GM23338 (cell line): ENCODE measurements around the gene MAP3K14. TPM values are rescaled to one million over a fixed set of nuclear protein-coding genes. Genes with fewer than 3 reads are reported as not detected.

Source experiments
- ATAC-seq: fragments of 200-7000 bp; cut with Tn5 transposase; 3 replicates; pipeline ENCODE4 v1.9.1; 2020
- DNase-seq: peaks from one replicate; pipeline ENCODE4 v3.0.0-alpha.2; 2015; ENCODE audit warnings: low spot score
- H2AFZ ChIP-seq: fragments of 200-600 bp; sonication (generic); 2 replicates; pipeline ENCODE4 v1.8.0; 2016; ENCODE audit warnings: antibody characterized with exemption, mild to moderate bottlenecking, moderate library complexity
- H3F3A ChIP-seq: fragments of 200-600 bp; sonication (generic); replicated peaks from 2 replicates; pipeline ENCODE4 v1.8.0; 2017; ENCODE audit warnings: antibody characterized with exemption, mixed run types, low read depth
- H3K27ac ChIP-seq: fragments of 200-600 bp; sonication (generic); 2 replicates; pipeline ENCODE4 v1.6.1; 2016; ENCODE audit warnings: low read depth
- H3K27me3 ChIP-seq: fragments of 200-600 bp; sonication (generic); 2 replicates; pipeline ENCODE4 v1.8.0; 2016; ENCODE audit warnings: mild to moderate bottlenecking, mixed run types, moderate library complexity; ENCODE audit not compliant: insufficient read depth
- H3K36me3 ChIP-seq: fragments of 200-600 bp; sonication (generic); 2 replicates; pipeline ENCODE4 v1.8.0; 2016; ENCODE audit warnings: mild to moderate bottlenecking; ENCODE audit not compliant: insufficient read depth
- H3K4me1 ChIP-seq: fragments of 200-600 bp; sonication (generic); 2 replicates; pipeline ENCODE4 v1.8.0; 2016; ENCODE audit warnings: mild to moderate bottlenecking, moderate library complexity; ENCODE audit not compliant: insufficient read depth
- H3K4me2 ChIP-seq: fragments of 200-600 bp; sonication (generic); 2 replicates; pipeline ENCODE4 v1.7.1; 2017; ENCODE audit warnings: mixed run types
- H3K4me3 ChIP-seq: fragments of 200-600 bp; sonication (generic); 2 replicates; pipeline ENCODE4 v1.6.1; 2016; ENCODE audit warnings: mixed run types
- H3K79me2 ChIP-seq: fragments of 200-600 bp; sonication (generic); replicated peaks from 2 replicates; pipeline ENCODE4 v1.8.0; 2017; ENCODE audit warnings: mild to moderate bottlenecking; ENCODE audit not compliant: insufficient read depth
- H3K9me2 ChIP-seq: fragments of 200-600 bp; sonication (generic); 2 replicates; pipeline ENCODE4 v1.8.0; 2017; ENCODE audit not compliant: insufficient read depth
- H4K20me1 ChIP-seq: fragments of 200-600 bp; sonication (generic); replicated peaks from 2 replicates; pipeline ENCODE4 v1.8.0; 2017; ENCODE audit warnings: mild to moderate bottlenecking; ENCODE audit not compliant: insufficient read depth
- H3K27ac Mint-ChIP-seq: 2 replicates; pipeline ENCODE4 v1.8.0; 2020; ENCODE audit warnings: inconsistent platforms, mild to moderate bottlenecking, moderate library complexity, mixed read lengths
- H3K27me3 Mint-ChIP-seq: 3 replicates; pipeline ENCODE4 v1.8.0; 2022; ENCODE audit warnings: low read depth, mild to moderate bottlenecking, moderate library complexity, mixed read lengths, inconsistent platforms; ENCODE audit not compliant: insufficient read depth, poor library complexity
- H3K36me3 Mint-ChIP-seq: 3 replicates; pipeline ENCODE4 v1.8.0; 2021; ENCODE audit warnings: low read depth, mild to moderate bottlenecking, inconsistent platforms, moderate library complexity, mixed read lengths
- H3K4me1 Mint-ChIP-seq: 3 replicates; pipeline ENCODE4 v1.8.0; 2020; ENCODE audit warnings: mild to moderate bottlenecking, inconsistent platforms, mixed read lengths
- H3K4me3 Mint-ChIP-seq: 3 replicates; pipeline ENCODE4 v1.8.0; 2021; ENCODE audit warnings: moderate library complexity, mild to moderate bottlenecking, inconsistent platforms, mixed read lengths
- H3K9me3 Mint-ChIP-seq: 3 replicates; pipeline ENCODE4 v1.8.0; 2020; ENCODE audit warnings: moderate library complexity, mild to moderate bottlenecking, inconsistent platforms, mixed read lengths
- CREB1 ChIP-seq: fragments of 250-450 bp; sonication (Bioruptor Pico); IDR thresholded peaks from 2 replicates; pipeline ENCODE4 v1.5.0; 2020; ENCODE audit warnings: low read depth, mild to moderate bottlenecking, moderate library complexity
- EZH2phosphoT487 ChIP-seq: fragments of 200-600 bp; sonication (generic); IDR thresholded peaks from one replicate; pipeline ENCODE4 v1.8.1; 2018; ENCODE audit warnings: antibody characterized with exemption; ENCODE audit not compliant: unreplicated experiment
- JUNB ChIP-seq: IDR thresholded peaks from one replicate; pipeline ENCODE4 v1.6.1; 2016; ENCODE audit warnings: antibody characterized with exemption; ENCODE audit not compliant: unreplicated experiment
- NANOG ChIP-seq: IDR thresholded peaks from 2 replicates; pipeline ENCODE4 v1.6.1; 2016; ENCODE audit warnings: antibody characterized with exemption, borderline replicate concordance
- ZNF114 ChIP-seq: fragments of 250-450 bp; sonication (Bioruptor Pico); IDR thresholded peaks from 2 replicates; pipeline ENCODE4 v1.5.0; 2020; ENCODE audit warnings: mild to moderate bottlenecking, moderate library complexity
- ZNF331 ChIP-seq: fragments of 250-450 bp; sonication (Bioruptor Pico); IDR thresholded peaks from 2 replicates; pipeline ENCODE4 v1.5.0; 2020; ENCODE audit warnings: low read depth, mild to moderate bottlenecking, moderate library complexity
- polyA plus RNA-seq: library from polyadenylated mRNA; unstranded; fragments of >200 nt; fragmentation: Nextera tagmentation; extraction: Ambion mirVana; gene quantifications from 2 replicates; pipeline ENCODE4 v1.2.1, GENCODE V29; 2016
- total RNA-seq: library from RNA; depleted of rRNA; stranded (reverse); fragments of >200 nt; shearing (Covaris generic); gene quantifications from 2 replicates; pipeline ENCODE4 v1.2.3, GENCODE V29; 2014
- TF ChIP-seq, protein P1 (sequence below), 2 experiments: fragments of 200-600 bp in 1 of 2; sonication (generic) in 1 of 2; conservative IDR thresholded peaks; 2 replicates each; pipeline versions ENCODE4 v1.5.1 to v1.6.1; 2016 to 2017; ENCODE audit warnings: antibody characterized with exemption in 2 of 2, low read depth in 2 of 2, mild to moderate bottlenecking in 2 of 2, moderate library complexity in 1 of 2
- TF ChIP-seq, protein P2 (sequence below): fragments of 250-450 bp; sonication (Bioruptor Pico); IDR thresholded peaks from 2 replicates; pipeline ENCODE4 v1.5.0; 2020; ENCODE audit warnings: mild to moderate bottlenecking, moderate library complexity

The MAP3K14 gene
- total and polyA plus RNA-seq, 2 experiments from 2014 or later = 1.3 to 4.9 TPM

DNA sequence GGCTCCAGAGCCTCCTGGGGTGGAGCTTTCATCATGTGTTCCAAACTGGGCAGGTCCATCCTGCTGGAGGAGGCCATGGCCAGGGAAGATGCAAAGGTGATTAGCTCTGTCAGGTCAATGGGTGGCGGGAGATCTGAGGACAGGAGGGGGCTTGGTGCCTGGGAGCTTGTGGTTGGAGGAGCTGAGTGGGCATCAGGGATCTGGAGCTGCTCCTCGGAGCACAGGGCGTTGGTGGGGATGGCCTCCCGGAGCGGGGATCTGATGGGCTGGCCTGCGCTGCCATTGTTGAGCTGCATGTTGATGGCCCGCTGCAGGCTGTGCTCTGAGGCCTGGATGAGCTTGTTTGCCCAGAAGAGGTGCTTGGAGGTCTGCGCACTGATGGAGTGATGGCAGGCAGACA is 61.5 kb downstream of the MAP3K14 start:
- H3K27me3 Mint-ChIP-seq = peaks cover 26% of the 10 kb centered on the region
- ATAC-seq (no peak), DNase-seq (no peak)
- H3K4me3 Mint-ChIP-seq = no peak overlapping the region
- H3K9me2 ChIP-seq = no peaks in the 10 kb centered on the region; the same call in 1 of the 2 replicates
- H3K4me3 ChIP-seq = no peak overlapping the region
- H3K79me2 ChIP-seq = no peaks in the 10 kb centered on the region
- H3K27ac ChIP-seq = no peak overlapping the region
- H2AFZ ChIP-seq = no peak overlapping the region
- TF ChIP-seq, protein P1, sequence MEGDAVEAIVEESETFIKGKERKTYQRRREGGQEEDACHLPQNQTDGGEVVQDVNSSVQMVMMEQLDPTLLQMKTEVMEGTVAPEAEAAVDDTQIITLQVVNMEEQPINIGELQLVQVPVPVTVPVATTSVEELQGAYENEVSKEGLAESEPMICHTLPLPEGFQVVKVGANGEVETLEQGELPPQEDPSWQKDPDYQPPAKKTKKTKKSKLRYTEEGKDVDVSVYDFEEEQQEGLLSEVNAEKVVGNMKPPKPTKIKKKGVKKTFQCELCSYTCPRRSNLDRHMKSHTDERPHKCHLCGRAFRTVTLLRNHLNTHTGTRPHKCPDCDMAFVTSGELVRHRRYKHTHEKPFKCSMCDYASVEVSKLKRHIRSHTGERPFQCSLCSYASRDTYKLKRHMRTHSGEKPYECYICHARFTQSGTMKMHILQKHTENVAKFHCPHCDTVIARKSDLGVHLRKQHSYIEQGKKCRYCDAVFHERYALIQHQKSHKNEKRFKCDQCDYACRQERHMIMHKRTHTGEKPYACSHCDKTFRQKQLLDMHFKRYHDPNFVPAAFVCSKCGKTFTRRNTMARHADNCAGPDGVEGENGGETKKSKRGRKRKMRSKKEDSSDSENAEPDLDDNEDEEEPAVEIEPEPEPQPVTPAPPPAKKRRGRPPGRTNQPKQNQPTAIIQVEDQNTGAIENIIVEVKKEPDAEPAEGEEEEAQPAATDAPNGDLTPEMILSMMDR (conservative IDR thresholded peaks at IDR 0.05; ENCODE audit: low read depth in 2 of 2) = no peak
- no peak for TF ChIP-seq EZH2phosphoT487
- TF ChIP-seq ZNF331 = no peak
- TF ChIP-seq JUNB = no peak
- TF ChIP-seq NANOG = no peak
- TF ChIP-seq CREB1 (CRISPR knock-in tag) = no peak
- TF ChIP-seq, protein P2, sequence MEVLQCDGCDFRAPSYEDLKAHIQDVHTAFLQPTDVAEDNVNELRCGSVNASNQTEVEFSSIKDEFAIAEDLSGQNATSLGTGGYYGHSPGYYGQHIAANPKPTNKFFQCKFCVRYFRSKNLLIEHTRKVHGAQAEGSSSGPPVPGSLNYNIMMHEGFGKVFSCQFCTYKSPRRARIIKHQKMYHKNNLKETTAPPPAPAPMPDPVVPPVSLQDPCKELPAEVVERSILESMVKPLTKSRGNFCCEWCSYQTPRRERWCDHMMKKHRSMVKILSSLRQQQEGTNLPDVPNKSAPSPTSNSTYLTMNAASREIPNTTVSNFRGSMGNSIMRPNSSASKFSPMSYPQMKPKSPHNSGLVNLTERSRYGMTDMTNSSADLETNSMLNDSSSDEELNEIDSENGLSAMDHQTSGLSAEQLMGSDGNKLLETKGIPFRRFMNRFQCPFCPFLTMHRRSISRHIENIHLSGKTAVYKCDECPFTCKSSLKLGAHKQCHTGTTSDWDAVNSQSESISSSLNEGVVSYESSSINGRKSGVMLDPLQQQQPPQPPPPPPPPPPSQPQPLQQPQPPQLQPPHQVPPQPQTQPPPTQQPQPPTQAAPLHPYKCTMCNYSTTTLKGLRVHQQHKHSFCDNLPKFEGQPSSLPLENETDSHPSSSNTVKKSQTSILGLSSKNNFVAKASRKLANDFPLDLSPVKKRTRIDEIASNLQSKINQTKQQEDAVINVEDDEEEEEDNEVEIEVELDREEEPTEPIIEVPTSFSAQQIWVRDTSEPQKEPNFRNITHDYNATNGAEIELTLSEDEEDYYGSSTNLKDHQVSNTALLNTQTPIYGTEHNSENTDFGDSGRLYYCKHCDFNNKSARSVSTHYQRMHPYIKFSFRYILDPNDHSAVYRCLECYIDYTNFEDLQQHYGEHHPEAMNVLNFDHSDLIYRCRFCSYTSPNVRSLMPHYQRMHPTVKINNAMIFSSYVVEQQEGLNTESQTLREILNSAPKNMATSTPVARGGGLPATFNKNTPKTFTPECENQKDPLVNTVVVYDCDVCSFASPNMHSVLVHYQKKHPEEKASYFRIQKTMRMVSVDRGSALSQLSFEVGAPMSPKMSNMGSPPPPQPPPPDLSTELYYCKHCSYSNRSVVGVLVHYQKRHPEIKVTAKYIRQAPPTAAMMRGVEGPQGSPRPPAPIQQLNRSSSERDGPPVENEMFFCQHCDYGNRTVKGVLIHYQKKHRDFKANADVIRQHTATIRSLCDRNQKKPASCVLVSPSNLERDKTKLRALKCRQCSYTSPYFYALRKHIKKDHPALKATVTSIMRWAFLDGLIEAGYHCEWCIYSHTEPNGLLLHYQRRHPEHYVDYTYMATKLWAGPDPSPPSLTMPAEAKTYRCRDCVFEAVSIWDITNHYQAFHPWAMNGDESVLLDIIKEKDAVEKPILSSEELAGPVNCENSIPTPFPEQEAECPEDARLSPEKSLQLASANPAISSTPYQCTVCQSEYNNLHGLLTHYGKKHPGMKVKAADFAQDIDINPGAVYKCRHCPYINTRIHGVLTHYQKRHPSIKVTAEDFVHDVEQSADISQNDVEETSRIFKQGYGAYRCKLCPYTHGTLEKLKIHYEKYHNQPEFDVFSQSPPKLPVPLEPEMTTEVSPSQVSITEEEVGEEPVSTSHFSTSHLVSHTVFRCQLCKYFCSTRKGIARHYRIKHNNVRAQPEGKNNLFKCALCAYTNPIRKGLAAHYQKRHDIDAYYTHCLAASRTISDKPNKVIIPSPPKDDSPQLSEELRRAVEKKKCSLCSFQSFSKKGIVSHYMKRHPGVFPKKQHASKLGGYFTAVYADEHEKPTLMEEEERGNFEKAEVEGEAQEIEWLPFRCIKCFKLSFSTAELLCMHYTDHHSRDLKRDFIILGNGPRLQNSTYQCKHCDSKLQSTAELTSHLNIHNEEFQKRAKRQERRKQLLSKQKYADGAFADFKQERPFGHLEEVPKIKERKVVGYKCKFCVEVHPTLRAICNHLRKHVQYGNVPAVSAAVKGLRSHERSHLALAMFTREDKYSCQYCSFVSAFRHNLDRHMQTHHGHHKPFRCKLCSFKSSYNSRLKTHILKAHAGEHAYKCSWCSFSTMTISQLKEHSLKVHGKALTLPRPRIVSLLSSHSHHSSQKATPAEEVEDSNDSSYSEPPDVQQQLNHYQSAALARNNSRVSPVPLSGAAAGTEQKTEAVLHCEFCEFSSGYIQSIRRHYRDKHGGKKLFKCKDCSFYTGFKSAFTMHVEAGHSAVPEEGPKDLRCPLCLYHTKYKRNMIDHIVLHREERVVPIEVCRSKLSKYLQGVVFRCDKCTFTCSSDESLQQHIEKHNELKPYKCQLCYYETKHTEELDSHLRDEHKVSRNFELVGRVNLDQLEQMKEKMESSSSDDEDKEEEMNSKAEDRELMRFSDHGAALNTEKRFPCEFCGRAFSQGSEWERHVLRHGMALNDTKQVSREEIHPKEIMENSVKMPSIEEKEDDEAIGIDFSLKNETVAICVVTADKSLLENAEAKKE = no peak
- TF ChIP-seq ZNF114 = no peak
- H3K9me3 Mint-ChIP-seq = no peaks in the 10 kb centered on the region; the same call in 2 of the 3 replicates
- H3K36me3 Mint-ChIP-seq = peaks cover 7% of the 10 kb centered on the region
- no peaks in the 10 kb centered on the region for H3K36me3 ChIP-seq
- no peak overlapping the region for H3K4me2 ChIP-seq
- peaks cover 23% of the 10 kb centered on the region for H3K4me1 Mint-ChIP-seq
- no peaks in the 10 kb centered on the region for H4K20me1 ChIP-seq
- peaks cover 1% of the 10 kb centered on the region; the same call in 1 of the 2 replicates for H3K27me3 ChIP-seq
- H3K27ac Mint-ChIP-seq = peak overlapping the region; percentile 41; the same call in 1 of the 2 replicates
- peaks cover 17% of the 10 kb centered on the region; the same call in 1 of the 2 replicates for H3K4me1 ChIP-seq
- H3F3A ChIP-seq = 0 out of 2 replicates have a peak, but pooled peaks cover 3% of the 10 kb centered on the region
